ENCODE results near the gene TXNL4B.

DNA sequence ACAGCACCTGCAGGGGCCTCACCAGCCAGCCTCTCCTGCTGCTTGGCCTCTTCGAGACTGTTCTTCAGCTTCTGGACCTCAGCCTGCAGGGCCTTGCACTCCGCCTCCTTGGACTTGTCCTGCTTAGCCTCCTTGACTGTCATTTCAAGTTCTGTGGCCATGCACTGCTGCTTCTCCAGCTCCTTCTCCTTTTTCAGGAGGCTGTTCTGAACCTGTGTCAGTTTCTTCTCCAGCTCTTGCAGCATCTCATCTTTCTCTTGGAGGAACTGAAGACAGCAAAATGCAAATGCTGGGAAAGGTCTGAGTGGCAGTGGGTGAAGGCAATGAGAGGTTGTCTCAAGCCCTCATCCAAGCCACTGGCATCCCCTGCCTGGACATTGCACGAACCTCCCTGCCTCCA, 39.3 kb upstream of the TXNL4B start:
- TF ChIP-seq CTCF (IDR thresholded peaks at IDR 0.05) (no peak), ZFX (IDR thresholded peaks at IDR 0.05; ENCODE audit: borderline replicate concordance) (no peak)

Measured in 22Rv1 (cell line).